B cell (primary cell): ENCODE data around the gene ITLN2. TPM values are rescaled to one million over a fixed set of nuclear protein-coding genes. Genes with fewer than 3 reads are reported as not detected.

ENCODE experiments used
- ATAC-seq: fragments of 200-7000 bp; cut with Tn5 transposase; one replicate; pipeline ENCODE4 v1.10.0; 2021; ENCODE audit warnings: low read depth, mild to moderate bottlenecking, moderate number of reproducible peaks, moderate library complexity
- CTCF ChIA-PET: fragments of 350-600 bp; sonication (Branson Sonifier 250); formaldehyde crosslinking; loops from one replicate; lab custom pipeline; 2021; ENCODE audit warnings: antibody characterized with exemption, inconsistent platforms; lab: Charles Lee
- POLR2A ChIA-PET: fragments of 350-600 bp; sonication (Branson Sonifier 250); formaldehyde crosslinking; loops from one replicate; lab custom pipeline; 2021; ENCODE audit warnings: antibody characterized with exemption; lab: Charles Lee
- DNase-seq: peaks from one replicate; pipeline ENCODE4 v3.0.0; 2013
- H2AFZ ChIP-seq: 2 replicates; pipeline ENCODE4 v1.6.1; 2012; ENCODE audit warnings: mild to moderate bottlenecking, low read depth, low read length; ENCODE audit not compliant: insufficient read depth, poor library complexity, severe bottlenecking
- H3K27ac ChIP-seq, 2 donors: 1 replicate in 1 of 2; 2 replicates in 1 of 2; pipeline ENCODE4 v1.5.1; 2012 to 2013; ENCODE audit warnings: low read length in 2 of 2, mild to moderate bottlenecking in 2 of 2, moderate library complexity in 1 of 2
- H3K27me3 ChIP-seq, 4 experiments: fragments of 200-600 bp in 1 of 4; sonication (generic) in 1 of 4; replicated peaks in 1 of 4; 1 replicate in 2 of 4; 2 replicates in 2 of 4; pipeline versions ENCODE4 v1.6.1 to v1.7.0; 2013 to 2016; ENCODE audit warnings: low read length in 3 of 4, mild to moderate bottlenecking in 2 of 4, mixed read lengths in 1 of 4, moderate library complexity in 1 of 4; ENCODE audit not compliant: insufficient read depth in 4 of 4, control insufficient read depth in 3 of 4; ENCODE audit errors: control extremely low read depth in 1 of 4
- H3K36me3 ChIP-seq, 2 experiments: replicated peaks in 1 of 2; 1 replicate in 1 of 2; 2 replicates in 1 of 2; pipeline versions ENCODE4 v1.6.1 to v1.7.1; 2013; ENCODE audit warnings: low read length in 1 of 2; ENCODE audit not compliant: insufficient read depth in 2 of 2, control insufficient read depth in 1 of 2; ENCODE audit errors: control extremely low read depth in 1 of 2, extremely low read depth in 1 of 2
- H3K4me1 ChIP-seq, 2 donors: fragments of 200-600 bp in 1 of 2; sonication (generic) in 1 of 2; 1 replicate in 1 of 2; 2 replicates in 1 of 2; pipeline versions ENCODE4 v1.5.1 to v1.6.1; 2013 to 2017; ENCODE audit warnings: low read length in 2 of 2; ENCODE audit not compliant: control insufficient read depth in 2 of 2, insufficient read depth in 2 of 2
- H3K4me2 ChIP-seq: replicated peaks from 2 replicates; pipeline ENCODE3; 2012; ENCODE audit warnings: mild to moderate bottlenecking, low read depth, low read length; ENCODE audit not compliant: poor library complexity, severe bottlenecking
- H3K4me3 ChIP-seq, 5 experiments: fragments of 200-600 bp in 1 of 5; sonication (generic) in 1 of 5; 1 replicate in 3 of 5; 2 replicates in 2 of 5; pipeline versions ENCODE4 v1.5.1 to v1.7.0; 2011 to 2016; ENCODE audit warnings: low read length in 4 of 5, mild to moderate bottlenecking in 4 of 5, low read depth in 2 of 5, control low read depth in 1 of 5, moderate library complexity in 1 of 5; ENCODE audit not compliant: insufficient read depth in 1 of 5; ENCODE audit errors: control extremely low read depth in 1 of 5, extremely low read depth in 1 of 5
- H3K79me2 ChIP-seq: fragments of 200-600 bp; sonication (generic); one replicate; pipeline ENCODE4 v1.6.0; 2016; ENCODE audit warnings: low read length; ENCODE audit not compliant: control insufficient read depth, insufficient read depth
- H3K9ac ChIP-seq: fragments of 200-600 bp; sonication (generic); 2 replicates; pipeline ENCODE4 v1.6.1; 2017; ENCODE audit warnings: mild to moderate bottlenecking, low read length, moderate library complexity
- H3K9me3 ChIP-seq, 3 donors: one replicate each; pipeline versions ENCODE4 v1.6.1 to v1.7.1; 2013; ENCODE audit warnings: low read length in 2 of 3; ENCODE audit not compliant: control insufficient read depth in 2 of 3, insufficient read depth in 1 of 3; ENCODE audit errors: control extremely low read depth in 1 of 3
- H4K20me1 ChIP-seq: 2 replicates; pipeline ENCODE4 v1.6.0; 2012; ENCODE audit warnings: mild to moderate bottlenecking, low read length; ENCODE audit not compliant: insufficient read depth, control insufficient read depth, poor library complexity, severe bottlenecking
- H3K27ac Mint-ChIP-seq: one replicate; pipeline ENCODE4 v1.8.0; 2021; ENCODE audit warnings: mixed read lengths
- H3K27me3 Mint-ChIP-seq: one replicate; pipeline ENCODE4 v1.8.0; 2021; ENCODE audit warnings: mixed read lengths
- H3K4me1 Mint-ChIP-seq: one replicate; pipeline ENCODE4 v1.8.0; 2021; ENCODE audit warnings: mixed read lengths
- H3K4me3 Mint-ChIP-seq: one replicate; pipeline ENCODE4 v1.8.0; 2021; ENCODE audit warnings: mixed read lengths
- H3K9me3 Mint-ChIP-seq: one replicate; pipeline ENCODE4 v1.8.0; 2022; ENCODE audit warnings: mixed read lengths; ENCODE audit not compliant: insufficient read depth
- CTCF ChIP-seq: fragments of 200-600 bp; IDR thresholded peaks from one replicate; pipeline ENCODE4 v1.8.0; 2022; ENCODE audit warnings: antibody characterized with exemption, mild to moderate bottlenecking
- EZH2 ChIP-seq: IDR thresholded peaks from 2 replicates; pipeline ENCODE4 v1.6.1; 2012; ENCODE audit warnings: borderline replicate concordance, low read depth, mild to moderate bottlenecking, moderate library complexity, low read length; ENCODE audit not compliant: insufficient read depth, poor library complexity, severe bottlenecking
- WGBS: methylation state at CpG from one replicate; pipeline ENCODE4 v1.1.5; 2013; ENCODE audit warnings: missing lambda C conversion rate; ENCODE audit not compliant: insufficient coverage; 5-methylcytosine and 5-hydroxymethylcytosine counted together
- intact Hi-C: fragments of 100-400 bp; cut with micrococcal nuclease; formaldehyde crosslinking; loops from one replicate; pipeline ENCODE4 v1.10.0; 2022
- polyA plus RNA-seq: library from polyadenylated mRNA; depleted of rRNA; stranded (reverse); fragments of >200 nt; gene quantifications from 2 replicates; pipeline ENCODE4 v1.2.3, GENCODE V29; 2012
- total RNA-seq, 2 donors: library from RNA; stranded (reverse); fragments of 120-200 nt in 1 of 2; gene quantifications; 1 replicate in 1 of 2; 2 replicates in 1 of 2; pipeline versions ENCODE4 v1.2.3 to v1.2.4, GENCODE V29; 2013 to 2022

ITLN2 gene
- total and polyA plus RNA-seq, 2 donors (not counting 1 experiment from before 2014, with no cell fraction given) = not detected

GRCh38 chr1:160910170-160910750 lies 44.3 kb downstream of the ITLN2 start:
- no peak overlapping the region for H3K27ac Mint-ChIP-seq
- no peaks in the 10 kb centered on the region for H3K79me2 ChIP-seq
- WGBS = 69% methylated on average over 4 of the region's 6 CpGs
- no peaks in the 10 kb centered on the region for H3K9me3 ChIP-seq
- H3K4me1 ChIP-seq = no peaks in the 10 kb centered on the region
- H3K4me1 Mint-ChIP-seq = no peaks in the 10 kb centered on the region
- CTCF ChIA-PET = no interaction called here
- no peak overlapping the region for H3K4me3 Mint-ChIP-seq
- intact Hi-C loops = no loop called here
- no peaks in the 10 kb centered on the region for H3K27me3 ChIP-seq
- POLR2A ChIA-PET = no interaction called here
- H3K4me3 ChIP-seq = no peak overlapping the region
- no peak overlapping the region for H3K9ac ChIP-seq
- H3K27me3 Mint-ChIP-seq = no peaks in the 10 kb centered on the region
- no peaks in the 10 kb centered on the region for H4K20me1 ChIP-seq
- H3K9me3 Mint-ChIP-seq = no peaks in the 10 kb centered on the region
- H3K36me3 ChIP-seq = no peaks in the 10 kb centered on the region
- H2AFZ ChIP-seq = no peak overlapping the region
- ATAC-seq = no peak
- no peak overlapping the region for H3K27ac ChIP-seq
- no peak overlapping the region for H3K4me2 ChIP-seq
- TF ChIP-seq CTCF = no peak
- TF ChIP-seq EZH2 = no peak
- DNase-seq = no peak

DNA sequence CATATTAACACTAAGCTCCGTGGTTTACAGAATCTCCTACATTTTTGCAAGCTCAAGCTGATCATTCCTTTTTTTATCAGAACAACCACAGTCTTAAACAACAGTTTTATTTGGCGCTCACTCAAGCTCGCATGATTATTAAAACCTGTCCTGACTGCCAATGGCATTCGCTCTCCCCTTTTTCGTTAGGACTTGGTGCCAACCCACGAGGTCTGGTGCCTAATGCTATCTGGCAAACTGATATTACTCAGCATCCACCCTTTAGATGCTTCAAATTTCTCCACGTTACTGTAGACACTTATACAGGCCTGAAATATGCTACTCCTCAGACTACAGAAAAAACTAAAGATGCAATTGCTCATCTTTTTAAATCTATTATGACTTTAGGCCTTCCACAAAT lies 46.6 kb downstream of the ITLN2 start:
- ChIA-PET POLR2A (no interaction called here), CTCF (interaction anchor here (0.8 kb wide), 1 partner anchor 84 kb away, joined by 3 read pairs; no protein-coding TSS in a partner anchor)
- DNase-seq = no peak
- no peak overlapping the region for H2AFZ ChIP-seq
- H3K4me2 ChIP-seq = no peak overlapping the region
- H3K4me1 ChIP-seq = no peaks in the 10 kb centered on the region
- no peak for ATAC-seq
- Mint-ChIP-seq H3K27ac (no peak overlapping the region), H3K4me3 (no peak overlapping the region), H3K4me1 (no peaks in the 10 kb centered on the region), H3K27me3 (no peaks in the 10 kb centered on the region), H3K9me3 (no peaks in the 10 kb centered on the region)
- no peaks in the 10 kb centered on the region for H3K36me3 ChIP-seq
- no peaks in the 10 kb centered on the region for H4K20me1 ChIP-seq
- no peaks in the 10 kb centered on the region for H3K9me3 ChIP-seq
- whole genome bisulfite sequencing = 93% methylated on average over 7 of the region's 7 CpGs
- intact Hi-C loops = no loop called here
- H3K9ac ChIP-seq = no peak overlapping the region
- no peaks in the 10 kb centered on the region for H3K27me3 ChIP-seq
- no peak for TF ChIP-seq EZH2
- no peak for TF ChIP-seq CTCF
- no peak overlapping the region for H3K27ac ChIP-seq
- H3K79me2 ChIP-seq = no peaks in the 10 kb centered on the region
- no peak overlapping the region for H3K4me3 ChIP-seq
